GM18867 (cell line): Measurements from ENCODE around the gene PTCSC3.

Experiments
- ATAC-seq: cut with Tn5 transposase; IDR thresholded peaks from one replicate; pipeline ENCODE4 v1.9.1; 2021; ENCODE audit warnings: mild to moderate bottlenecking, moderate library complexity; ENCODE audit not compliant: unreplicated experiment

PTCSC3 gene

DNA sequence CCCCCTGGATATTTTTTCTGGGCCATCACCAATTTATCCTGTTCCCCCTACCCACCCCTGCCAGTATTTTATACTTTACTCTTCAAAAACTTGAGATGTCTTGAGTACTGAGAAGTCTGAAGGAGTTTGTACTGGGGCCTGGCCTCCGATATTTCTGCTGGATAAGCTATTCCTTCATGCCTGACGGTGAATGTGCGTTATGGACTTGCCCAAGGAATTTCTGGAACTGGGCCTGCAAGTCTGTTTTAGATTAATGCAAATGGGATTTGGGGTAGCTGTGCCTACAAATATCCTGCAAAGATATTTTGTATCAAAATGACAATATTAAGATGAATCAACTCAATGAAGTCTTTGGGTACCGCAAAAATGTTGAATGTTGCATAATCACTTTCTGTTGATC is at the start of gene PTCSC3:
Gene PTCSC3 (minus strand): TSS at position 199 of the 400 bp plus-strand sequence.
- ATAC-seq: no peak

DNA sequence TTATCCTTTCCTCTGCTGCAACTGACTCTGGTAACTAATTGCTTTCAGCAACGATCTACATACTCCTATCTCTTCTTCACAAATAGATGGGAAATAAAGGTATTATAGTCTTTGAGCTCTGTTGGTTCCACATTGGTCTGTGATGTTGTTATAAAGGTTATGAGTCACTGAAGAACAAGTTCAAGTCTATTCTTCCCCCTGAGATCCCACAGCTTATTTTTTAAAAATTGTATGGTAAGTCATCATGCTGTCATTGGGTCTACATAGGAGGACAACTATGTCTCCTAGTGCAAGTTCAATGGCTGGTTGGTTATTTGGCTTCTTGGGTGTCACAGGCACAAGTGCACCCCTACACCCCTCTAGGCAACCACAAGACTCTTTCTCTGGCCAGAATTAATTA is 49.6 kb upstream of the PTCSC3 start:
- ATAC-seq: no peak

DNA sequence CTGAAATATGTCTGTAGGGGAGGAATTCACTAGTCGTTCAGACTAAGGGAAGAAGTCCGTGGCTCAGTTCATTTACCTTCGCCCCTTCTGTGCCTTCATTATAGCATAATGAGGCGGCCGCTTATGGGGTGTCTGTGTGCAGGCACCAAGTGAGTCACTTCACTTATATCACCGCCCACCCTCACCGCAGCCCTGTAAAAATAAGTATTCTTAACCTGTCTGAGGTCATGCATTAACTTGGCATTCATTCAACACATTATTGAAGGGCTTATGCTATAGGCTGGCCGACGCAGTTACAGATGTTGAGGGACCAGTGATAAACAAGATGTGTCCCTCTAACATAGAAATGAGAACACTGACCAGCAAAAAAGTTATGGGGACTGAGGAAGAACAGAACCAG is 47.7 kb upstream of the PTCSC3 start:
- no peak for ATAC-seq

DNA sequence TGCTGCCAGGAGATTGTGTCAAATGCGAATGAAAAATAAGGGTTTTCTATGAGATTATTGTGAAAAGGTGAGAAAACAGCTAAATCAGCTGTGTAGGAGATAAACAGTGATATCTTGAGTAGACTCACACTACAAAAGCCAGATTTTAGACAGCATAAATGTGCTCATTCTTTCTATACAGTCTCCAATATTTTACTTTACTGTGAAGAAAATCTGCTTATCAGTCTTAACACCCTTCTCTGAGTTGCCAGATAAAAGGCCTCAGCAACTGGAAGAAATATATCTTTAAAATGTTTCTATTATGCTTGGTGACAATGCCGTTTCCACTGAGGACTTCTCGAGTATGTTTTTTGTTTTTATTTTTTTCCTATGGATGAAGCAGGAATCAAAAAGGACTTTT is 47.0 kb upstream of the PTCSC3 start:
- no peak for ATAC-seq

DNA sequence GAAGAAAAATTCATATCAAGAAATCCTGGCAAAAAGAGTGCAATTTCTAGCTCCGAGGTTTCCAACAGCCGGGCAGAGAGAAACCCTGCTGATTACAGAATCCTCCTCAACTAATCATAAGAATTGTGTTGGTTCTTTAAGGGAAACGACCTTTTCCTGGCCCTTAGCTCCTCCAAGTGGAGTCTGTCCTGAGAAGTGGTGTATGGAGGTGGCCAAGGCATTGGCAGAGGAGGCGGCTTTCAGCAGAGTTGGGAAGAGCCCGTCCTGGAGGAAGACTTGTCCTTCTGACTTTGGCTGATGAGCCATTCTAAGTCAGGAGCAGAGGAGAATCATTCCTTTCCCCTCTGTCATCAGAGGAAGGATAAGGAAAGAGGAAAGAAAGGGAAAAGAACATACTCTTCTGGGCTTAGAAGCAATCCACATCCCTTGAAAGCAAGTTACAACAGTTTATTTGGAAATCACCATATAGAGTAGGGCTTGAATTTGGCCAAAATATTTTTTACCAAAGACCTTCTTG is 46.5 kb upstream of the PTCSC3 start:
- ATAC-seq: no peak

DNA sequence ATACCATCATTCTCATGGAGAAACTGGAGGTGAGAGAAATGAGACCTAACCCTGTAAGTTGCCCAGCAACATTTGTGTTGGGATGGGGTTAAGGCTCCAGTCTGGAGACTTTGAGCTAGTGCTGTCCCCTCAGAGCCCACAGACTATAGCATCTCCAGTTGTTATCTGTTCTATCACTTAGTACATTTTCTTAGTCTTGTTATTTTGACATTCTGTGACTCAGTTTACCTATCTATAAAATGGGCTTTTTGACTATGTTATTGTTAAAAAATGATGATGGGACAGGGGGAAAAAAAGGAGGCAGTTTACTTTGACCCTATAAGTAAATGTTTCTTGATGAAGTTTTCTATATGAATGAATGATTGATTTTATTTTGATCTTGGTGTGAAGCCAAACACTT is 45.8 kb upstream of the PTCSC3 start:
- no peak for ATAC-seq

DNA sequence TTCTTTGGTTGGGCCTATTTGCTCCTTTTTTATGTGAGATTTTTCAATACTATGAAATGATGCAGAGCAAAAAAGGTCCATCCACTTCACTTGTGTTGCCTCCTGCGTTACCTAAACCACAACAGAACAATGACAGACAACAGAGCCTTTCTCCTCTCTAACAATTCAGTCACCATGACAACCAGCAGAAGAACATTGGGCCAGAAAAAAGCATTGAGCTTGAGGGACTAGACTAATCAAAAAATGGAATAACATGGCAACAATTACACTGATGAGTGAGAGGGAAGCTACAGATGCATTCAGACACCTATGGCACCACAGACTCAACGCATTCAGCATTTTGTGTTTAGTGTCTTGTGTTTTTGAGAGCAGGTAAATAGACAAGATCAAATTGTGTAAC is 44.6 kb upstream of the PTCSC3 start:
- ATAC-seq: no peak

DNA sequence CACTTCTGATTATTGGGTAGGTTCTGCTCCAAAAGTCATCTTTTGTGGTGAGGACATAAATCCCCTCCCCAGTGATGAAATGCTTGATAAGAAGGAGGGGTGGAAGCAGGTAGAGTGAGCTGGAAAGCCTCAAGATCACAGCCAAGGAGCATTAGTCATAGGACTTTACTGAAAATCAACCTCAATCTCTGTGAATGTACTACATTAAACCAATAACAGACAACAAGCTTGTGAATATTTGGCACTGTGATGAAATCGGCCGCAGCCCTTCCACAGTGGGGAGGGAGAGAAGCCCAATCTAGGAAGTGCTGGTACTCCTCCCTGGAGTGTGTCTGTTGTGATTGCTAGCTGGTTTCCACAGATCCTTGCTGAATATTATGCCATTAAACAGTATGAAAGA is 41.2 kb upstream of the PTCSC3 start:
- no peak for ATAC-seq

DNA sequence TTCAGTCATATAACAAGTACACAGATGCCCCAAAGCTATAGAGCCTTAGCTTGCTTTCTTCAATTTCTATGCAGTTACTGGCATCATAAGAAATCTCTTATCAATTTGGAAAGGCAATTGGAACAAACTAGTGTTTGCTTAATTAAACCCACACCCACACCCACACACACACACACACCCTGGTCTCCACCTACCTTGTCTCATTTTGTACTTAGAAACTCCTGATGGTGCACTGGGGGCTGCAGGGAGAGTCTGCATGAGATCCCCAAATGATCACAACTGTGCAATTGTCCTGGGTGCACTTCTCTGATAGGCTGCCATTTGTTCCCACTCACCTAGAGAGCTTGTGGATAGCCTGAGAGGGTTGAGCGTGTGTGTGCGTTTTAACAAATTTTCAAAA is 40.5 kb upstream of the PTCSC3 start:
- no peak for ATAC-seq

DNA sequence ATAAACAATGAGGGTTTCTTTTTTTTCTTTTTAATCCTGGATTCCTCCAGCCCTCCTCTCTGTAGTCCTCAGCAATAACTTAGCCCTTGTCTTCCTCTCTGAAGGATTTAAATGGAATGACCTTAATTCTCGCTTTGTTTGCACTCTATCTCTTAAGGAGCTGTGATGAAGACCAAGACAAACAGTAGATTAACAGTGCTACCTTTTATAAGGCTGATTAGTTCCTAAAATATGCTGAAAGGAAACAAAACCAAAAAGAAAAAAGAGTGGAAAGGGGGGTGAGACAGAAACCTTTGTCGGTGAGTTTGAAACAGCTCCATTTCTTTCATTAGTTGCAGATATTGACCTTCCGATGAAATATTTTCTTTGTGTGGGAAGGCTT is 38.7 kb upstream of the PTCSC3 start:
- no peak for ATAC-seq

DNA sequence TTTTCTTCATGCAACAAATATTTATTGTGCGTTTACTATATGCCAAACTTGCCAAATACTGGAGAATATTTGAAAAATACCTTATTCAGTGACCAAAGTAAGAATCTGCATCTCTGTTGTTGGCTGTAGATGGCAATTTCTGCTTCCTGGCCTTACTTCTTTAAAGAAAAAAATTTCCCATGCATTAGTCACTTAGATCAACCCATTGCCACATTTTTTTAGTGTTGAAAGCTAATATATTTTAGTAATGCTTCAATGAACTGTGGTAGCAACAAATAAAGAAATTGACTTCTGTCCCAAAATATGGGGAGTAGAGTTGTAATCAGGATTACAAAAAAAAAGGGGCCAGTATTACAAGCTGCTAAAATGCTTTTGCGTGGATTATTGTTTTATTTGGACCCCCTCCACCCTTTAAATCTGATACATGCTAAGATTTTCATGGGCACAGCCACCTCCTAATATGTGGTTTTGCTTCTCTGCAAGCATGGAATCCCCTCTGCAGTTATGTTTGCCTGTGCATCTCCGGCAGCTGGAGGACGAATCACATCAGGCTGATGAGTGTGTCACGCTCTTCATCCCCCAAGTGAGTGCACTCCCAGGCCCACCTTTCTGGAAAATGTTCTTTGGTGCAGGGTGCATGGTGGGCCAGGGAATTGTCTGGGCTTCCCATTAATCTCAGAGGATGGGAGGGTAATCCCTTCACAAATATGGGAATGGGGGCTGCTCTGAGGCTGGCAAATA is 38.1 kb upstream of the PTCSC3 start:
- ATAC-seq: no peak

DNA sequence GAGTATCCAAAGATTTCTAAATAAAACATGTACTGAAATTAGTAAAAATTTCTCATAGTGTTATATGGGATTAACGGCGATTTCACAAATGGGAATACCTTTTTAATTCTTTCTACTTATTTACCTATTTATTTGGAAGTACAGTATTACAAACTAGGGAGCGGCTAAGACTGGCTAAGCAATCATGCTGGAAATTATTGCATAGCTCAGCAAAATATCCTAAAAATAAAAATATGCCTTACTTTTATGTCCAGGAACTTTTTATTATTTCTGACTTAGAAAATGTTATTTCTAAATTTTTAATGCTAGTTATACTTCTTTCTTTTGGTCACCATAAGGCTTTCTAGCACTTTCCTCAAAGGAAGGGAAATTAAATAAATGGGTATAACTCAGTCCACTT is 36.5 kb upstream of the PTCSC3 start:
- no peak for ATAC-seq

DNA sequence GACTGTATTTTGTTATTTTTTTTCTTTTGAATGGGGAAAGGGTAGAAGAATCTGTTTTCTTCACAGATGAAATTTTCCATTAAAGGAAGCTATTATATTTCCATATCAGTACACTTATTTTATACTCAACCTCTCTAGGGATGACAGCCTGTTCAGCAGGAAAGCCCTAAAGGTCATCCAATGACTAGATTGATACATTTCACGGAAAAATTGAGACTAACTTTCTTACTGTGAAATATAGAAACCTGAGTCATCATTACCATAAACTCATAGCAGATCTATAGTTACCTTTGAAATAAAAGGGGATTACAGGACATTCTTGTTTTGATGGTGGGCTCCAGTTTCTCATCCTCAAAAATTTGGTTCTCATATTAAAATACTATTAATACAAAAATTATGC is 36.1 kb upstream of the PTCSC3 start:
- ATAC-seq: no peak

DNA sequence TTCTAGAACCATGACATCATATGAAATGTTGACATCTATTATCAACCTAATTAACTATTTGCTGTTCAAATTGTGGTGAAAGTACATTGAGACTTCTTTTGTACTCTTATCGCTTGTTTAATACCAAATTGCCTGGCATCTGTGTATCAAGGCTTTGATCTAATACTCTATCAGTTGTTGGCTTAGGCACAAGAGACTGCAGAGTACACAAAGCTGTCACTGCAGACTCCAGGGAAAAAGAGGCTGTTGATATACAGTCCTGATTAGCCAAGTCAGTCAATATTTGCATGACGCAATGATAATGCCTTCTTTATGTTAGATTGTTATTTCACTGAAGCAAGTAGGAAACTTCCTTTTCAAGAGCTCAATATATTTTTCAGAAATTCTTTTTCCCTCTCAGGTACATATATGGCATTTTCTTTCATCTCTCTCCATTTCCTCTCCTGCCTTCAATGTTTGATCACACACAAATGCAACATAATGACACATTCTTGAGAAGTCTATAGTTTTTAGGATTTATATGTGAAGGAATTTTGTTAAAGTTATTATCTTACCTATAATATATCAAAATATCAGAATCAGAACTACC is 32.3 kb upstream of the PTCSC3 start:
- ATAC-seq: no peak

DNA sequence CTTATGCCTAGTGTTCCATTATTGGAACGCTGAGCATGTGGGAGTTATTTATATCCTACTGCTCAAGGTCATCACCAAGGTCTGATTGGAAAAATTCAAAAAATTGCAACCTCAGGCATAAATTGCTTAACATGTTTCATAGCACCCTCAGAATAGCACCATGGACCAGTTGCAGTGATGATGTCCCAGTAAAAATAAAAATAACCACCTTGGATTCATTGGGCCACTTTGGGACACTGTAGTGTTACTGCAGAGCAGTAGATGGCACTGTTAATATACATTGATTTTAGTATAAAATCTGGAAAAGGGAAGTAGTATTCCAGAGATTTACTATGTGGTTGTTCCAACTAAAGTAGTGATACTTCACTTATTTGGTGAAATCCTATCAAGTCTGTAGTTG is 31.0 kb upstream of the PTCSC3 start:
- ATAC-seq: no peak

DNA sequence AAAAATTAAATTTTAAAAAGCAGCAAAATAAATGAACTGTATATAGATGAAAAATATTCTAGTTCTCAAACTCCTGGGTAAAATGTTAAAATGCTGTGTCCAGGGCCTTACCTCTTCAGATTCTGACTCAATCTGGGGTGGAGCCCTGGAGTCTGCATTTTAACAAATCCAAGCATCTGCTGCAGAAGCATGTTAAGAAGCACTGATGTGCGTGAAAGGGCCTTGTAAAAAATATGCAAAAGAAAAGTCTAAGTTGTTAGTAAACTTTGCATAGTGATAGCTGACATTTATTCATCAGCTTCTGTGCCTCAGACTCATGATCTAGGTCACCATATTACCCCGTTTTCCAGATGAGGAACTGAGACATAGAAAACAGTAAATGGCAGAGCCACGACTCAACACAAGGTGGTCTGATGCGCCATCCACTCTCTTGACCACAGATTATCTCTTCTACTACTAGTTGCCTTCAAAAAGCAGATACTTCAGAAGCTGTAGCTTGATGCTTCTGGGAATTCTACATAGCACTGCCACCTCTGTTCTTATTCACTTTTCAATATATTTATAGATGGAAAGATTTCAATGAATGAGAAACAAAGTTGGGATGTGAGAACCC is 28.0 kb upstream of the PTCSC3 start:
- ATAC-seq: no peak

DNA sequence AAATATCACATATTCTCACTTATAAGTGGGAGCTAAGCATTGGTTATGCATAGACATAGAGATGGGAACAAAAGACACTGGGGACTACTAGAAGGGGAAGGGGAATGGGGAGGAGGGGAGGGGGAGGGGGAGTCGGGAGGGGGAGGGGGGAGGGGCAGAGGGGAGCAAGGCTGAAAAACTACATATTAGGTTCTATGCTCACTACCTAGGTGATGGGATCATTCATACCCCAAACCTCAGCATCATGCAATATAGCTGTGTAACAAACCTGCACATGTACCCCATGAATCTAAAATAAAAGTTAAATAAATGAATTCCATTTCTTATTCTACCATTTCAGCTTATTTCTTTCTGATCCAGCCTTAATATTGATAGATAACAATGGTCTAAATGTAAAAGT is 21.9 kb upstream of the PTCSC3 start:
- no peak for ATAC-seq

DNA sequence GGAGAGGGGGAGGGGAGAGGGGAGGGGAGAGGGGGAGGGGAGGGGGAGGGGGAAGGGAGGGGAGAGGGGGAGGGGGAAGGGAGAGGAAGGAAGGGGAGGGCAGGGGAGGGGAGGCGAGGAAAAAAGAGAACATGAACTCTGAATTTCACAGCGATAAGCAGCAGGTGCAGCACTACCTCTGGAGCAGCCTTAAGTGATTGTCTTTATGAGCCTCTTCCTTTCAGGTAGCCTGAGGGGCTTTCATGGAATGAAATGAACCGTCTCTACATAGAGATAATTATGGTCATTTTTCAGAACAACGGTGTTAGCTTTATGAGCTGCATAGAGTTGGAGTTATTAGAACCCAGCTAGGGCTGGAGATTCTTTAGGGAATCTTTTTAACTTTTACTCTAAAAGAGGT is 18.1 kb upstream of the PTCSC3 start:
- no peak for ATAC-seq

DNA sequence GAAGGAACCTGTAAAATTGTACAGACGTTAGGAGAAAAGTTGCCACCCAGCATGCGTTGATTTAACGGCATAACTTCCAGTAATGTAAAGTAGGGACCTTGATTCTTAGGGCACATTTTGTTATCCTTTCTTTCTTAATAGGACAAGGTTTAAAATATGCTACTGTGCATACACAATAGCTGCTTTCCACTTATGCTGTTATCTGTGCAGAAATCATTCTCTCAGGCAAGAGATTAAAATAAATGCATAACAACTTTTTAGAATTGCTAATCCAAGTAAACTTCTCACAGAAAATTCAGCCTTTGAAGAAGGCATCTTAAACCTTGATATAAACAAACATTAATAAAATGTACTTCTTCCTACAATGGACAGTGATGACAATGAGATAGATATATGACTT is 16.0 kb upstream of the PTCSC3 start:
- no peak for ATAC-seq

DNA sequence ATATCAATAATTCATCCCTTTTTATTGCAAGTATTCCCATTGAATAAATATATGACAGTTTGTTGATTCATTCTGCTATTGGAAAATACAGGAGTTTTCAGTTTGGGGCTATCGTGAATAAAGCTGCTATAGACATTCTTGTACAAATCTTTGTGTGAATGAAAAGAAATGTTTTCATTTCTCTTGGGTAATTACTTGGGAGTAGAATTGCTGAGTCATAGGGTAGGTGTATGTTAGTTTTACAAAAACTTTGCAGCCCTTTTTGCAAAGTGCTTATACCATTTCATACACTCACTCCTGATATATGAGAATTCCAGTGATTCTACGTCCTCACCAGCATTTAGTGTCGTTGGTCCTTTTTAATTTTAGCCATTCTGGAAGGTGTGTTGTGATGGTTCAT is 6.9 kb upstream of the PTCSC3 start:
- no peak for ATAC-seq

DNA sequence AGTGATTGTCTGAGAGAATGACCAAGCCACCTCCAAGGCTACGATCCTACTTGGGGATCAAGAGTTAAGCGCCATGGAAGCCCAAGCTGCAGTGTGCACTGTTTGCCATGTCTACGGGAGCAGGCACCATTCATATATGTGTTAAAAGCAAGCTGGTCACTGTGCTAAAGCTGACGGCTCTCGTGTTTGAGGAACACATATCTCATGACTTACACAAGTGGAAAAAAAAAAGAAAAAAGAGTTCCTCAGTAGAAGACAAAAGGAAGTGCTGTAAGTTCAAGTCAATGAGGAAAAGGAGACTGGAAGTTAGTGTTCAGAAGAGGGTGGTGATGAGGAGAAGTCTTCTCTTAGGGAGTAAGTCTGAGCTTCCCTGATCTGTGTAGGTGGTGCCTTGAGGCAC is 4.9 kb upstream of the PTCSC3 start:
- no peak for ATAC-seq

DNA sequence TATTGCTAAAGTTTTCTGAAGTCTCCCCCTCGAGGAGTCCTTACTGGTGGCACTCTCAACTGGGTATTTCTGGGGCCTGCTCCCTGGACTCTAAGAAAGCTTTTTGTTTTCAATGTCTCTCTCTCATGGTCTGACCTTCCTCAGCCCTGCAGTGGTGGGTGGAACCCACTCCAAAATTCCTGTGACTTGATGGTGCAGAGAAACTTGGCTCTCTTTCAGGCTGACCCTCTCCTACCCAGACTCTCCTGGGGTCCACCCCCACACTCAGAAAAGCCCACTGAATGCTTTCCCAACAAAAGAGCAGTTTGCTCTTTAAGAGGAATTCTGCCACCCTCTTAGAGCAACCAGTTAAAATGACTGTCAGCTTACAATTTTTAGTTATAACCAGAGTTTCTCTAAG is 967 bp upstream of the PTCSC3 start:
- no peak for ATAC-seq
